Natural killer cell (primary cell): ENCODE results near the gene C9orf153. TPM values are rescaled to one million over a fixed set of nuclear protein-coding genes. Genes with fewer than 3 reads are reported as not detected.

Experiments used
- ATAC-seq, 3 donors: fragments of 150-1000 bp in 2 of 3; fragments of 200-7000 bp in 1 of 3; cut with Tn5 transposase; 1 replicate in 1 of 3; 2 replicates in 2 of 3; pipeline ENCODE4 v1.10.0; 2021; ENCODE audit warnings: mild to moderate bottlenecking in 2 of 3, moderate library complexity in 2 of 3
- DNase-seq, 2 donors: peaks; one replicate each; pipeline versions ENCODE4 v3.0.0 to v3.0.0-alpha.2; 2013 to 2021; ENCODE audit warnings: mixed read lengths in 1 of 2
- H3K27ac ChIP-seq: one replicate; pipeline ENCODE4 v1.5.1; 2013; ENCODE audit warnings: mild to moderate bottlenecking, low read length
- H3K27me3 ChIP-seq: one replicate; pipeline ENCODE4 v1.6.1; 2013; ENCODE audit warnings: low read length; ENCODE audit not compliant: control insufficient read depth, insufficient read depth
- H3K36me3 ChIP-seq: one replicate; pipeline ENCODE4 v1.6.1; 2013; ENCODE audit warnings: low read length; ENCODE audit not compliant: control insufficient read depth, insufficient read depth
- H3K4me1 ChIP-seq: one replicate; pipeline ENCODE4 v1.6.1; 2013; ENCODE audit warnings: low read length; ENCODE audit not compliant: control insufficient read depth, insufficient read depth
- H3K4me3 ChIP-seq: one replicate; pipeline ENCODE4 v1.5.1; 2013; ENCODE audit warnings: low read length
- H3K9me3 ChIP-seq: one replicate; pipeline ENCODE4 v1.6.1; 2013; ENCODE audit warnings: low read length; ENCODE audit not compliant: control insufficient read depth, insufficient read depth
- H3K27ac Mint-ChIP-seq, 2 donors: one replicate each; pipeline ENCODE4 v1.8.0; 2022; ENCODE audit warnings: mild to moderate bottlenecking in 2 of 2, mixed read lengths in 2 of 2, moderate library complexity in 1 of 2
- H3K27me3 Mint-ChIP-seq, 2 donors: one replicate each; pipeline ENCODE4 v1.8.0; 2022; ENCODE audit warnings: low read depth in 2 of 2, mixed read lengths in 2 of 2
- H3K36me3 Mint-ChIP-seq: one replicate; pipeline ENCODE4 v1.8.0; 2022; ENCODE audit warnings: mixed read lengths
- H3K4me1 Mint-ChIP-seq, 2 donors: one replicate each; pipeline ENCODE4 v1.8.0; 2022; ENCODE audit warnings: mixed read lengths in 2 of 2
- H3K4me3 Mint-ChIP-seq: one replicate; pipeline ENCODE4 v1.8.0; 2022; ENCODE audit warnings: mild to moderate bottlenecking, moderate library complexity, mixed read lengths
- H3K9me3 Mint-ChIP-seq, 2 donors: one replicate each; pipeline ENCODE4 v1.8.0; 2022; ENCODE audit warnings: mixed read lengths in 2 of 2
- WGBS: methylation state at CpG from one replicate; pipeline ENCODE4 v1.1.7; 2013; ENCODE audit warnings: missing lambda C conversion rate; ENCODE audit not compliant: insufficient coverage; 5-methylcytosine and 5-hydroxymethylcytosine counted together
- intact Hi-C: fragments of 100-400 bp; cut with micrococcal nuclease; formaldehyde crosslinking; loops from one replicate; pipeline ENCODE4 v1.14.2; 2022
- total RNA-seq, 4 donors: library from RNA; stranded (reverse); fragments of 120-200 nt in 1 of 4; gene quantifications; one replicate each; pipeline versions ENCODE4 v1.2.3 to v1.2.4, GENCODE V29; 2013 to 2022
- TF ChIP-seq, protein P1 (sequence below): fragments of 200-600 bp; IDR thresholded peaks from one replicate; pipeline ENCODE4 v1.8.0; 2022; ENCODE audit warnings: antibody characterized with exemption

Gene C9orf153
- total RNA-seq, result under 1 TPM in 2 of 3 donors, not detected in 1; 0.28 to 0.63 TPM
- total RNA-seq (2013), result 0.50 TPM

- H3K9me3 ChIP-seq, result no peaks in the 10 kb centered on the region
- no peaks in the 10 kb centered on the region for H3K9me3 Mint-ChIP-seq
- peak in 2 of 3 donors; percentile 18 to 27 for ATAC-seq
- no peak within 1 kb of the TSS for H3K27ac Mint-ChIP-seq
- no peaks in the 10 kb centered on the region for H3K27me3 Mint-ChIP-seq
- no peak within 1 kb of the TSS for H3K27ac ChIP-seq
- no peak within 1 kb of the TSS for H3K4me3 Mint-ChIP-seq
- no peaks in the 10 kb centered on the region for H3K27me3 ChIP-seq
- no peak within 1 kb of the TSS for H3K4me3 ChIP-seq
- TF ChIP-seq, protein P1, sequence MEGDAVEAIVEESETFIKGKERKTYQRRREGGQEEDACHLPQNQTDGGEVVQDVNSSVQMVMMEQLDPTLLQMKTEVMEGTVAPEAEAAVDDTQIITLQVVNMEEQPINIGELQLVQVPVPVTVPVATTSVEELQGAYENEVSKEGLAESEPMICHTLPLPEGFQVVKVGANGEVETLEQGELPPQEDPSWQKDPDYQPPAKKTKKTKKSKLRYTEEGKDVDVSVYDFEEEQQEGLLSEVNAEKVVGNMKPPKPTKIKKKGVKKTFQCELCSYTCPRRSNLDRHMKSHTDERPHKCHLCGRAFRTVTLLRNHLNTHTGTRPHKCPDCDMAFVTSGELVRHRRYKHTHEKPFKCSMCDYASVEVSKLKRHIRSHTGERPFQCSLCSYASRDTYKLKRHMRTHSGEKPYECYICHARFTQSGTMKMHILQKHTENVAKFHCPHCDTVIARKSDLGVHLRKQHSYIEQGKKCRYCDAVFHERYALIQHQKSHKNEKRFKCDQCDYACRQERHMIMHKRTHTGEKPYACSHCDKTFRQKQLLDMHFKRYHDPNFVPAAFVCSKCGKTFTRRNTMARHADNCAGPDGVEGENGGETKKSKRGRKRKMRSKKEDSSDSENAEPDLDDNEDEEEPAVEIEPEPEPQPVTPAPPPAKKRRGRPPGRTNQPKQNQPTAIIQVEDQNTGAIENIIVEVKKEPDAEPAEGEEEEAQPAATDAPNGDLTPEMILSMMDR, result no peak
- peaks cover 9% of the 10 kb centered on the region for H3K36me3 ChIP-seq
- peaks cover 4 to 16% of the 10 kb centered on the region in 2 donors for H3K4me1 Mint-ChIP-seq
- no peaks in the 10 kb centered on the region for H3K4me1 ChIP-seq
- peaks cover 8% of the 10 kb centered on the region for H3K36me3 Mint-ChIP-seq
- intact Hi-C loops, result no loop called here
- WGBS, result 83% methylated on average over 8 of the region's 8 CpGs
- DNase-seq, result no peak
Observed at GRCh38 chr9:86259557-86259956, at the start of gene C9orf153. Gene C9orf153 (minus strand): TSS chr9:86259657. CDS start chr9:86229603, 30,054 bp downstream.

DNA sequence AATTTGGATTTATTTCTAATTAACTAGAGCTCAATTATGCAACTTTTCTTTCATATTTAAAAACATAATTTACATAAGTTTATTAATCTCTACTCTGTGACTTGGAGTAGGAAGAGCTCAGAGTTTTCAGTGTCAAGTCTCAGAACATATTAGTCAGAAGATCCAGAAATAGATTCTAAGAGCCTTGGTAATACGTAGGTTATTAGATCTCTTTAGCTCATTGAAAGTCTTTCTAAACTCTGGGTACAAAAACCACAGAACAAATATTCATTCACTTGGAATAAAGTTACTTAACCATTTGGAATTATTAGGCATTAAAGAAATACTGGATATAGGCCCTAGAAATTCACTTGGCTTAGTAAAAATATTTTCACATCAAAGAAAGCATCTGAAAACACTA is 49.2 kb upstream of the C9orf153 start:
- TF ChIP-seq, protein P1, result no peak
- Histone ChIP-seq H3K4me3 (no peak overlapping the region), H3K27me3 (no peaks in the 10 kb centered on the region), H3K9me3 (no peaks in the 10 kb centered on the region), H3K36me3 (peaks cover 83% of the 10 kb centered on the region), H3K4me1 (no peaks in the 10 kb centered on the region), H3K27ac (no peak overlapping the region)
- H3K36me3 Mint-ChIP-seq, result peaks cover 17% of the 10 kb centered on the region
- DNase-seq, result no peak
- no CpG with 5 or more reads among the region's 1 CpG for WGBS
- intact Hi-C loops, result no loop called here
- no peak for ATAC-seq
- peak overlapping the region in 1 of 2 donors; percentile 68 for H3K27ac Mint-ChIP-seq
- peaks cover 15 to 25% of the 10 kb centered on the region in 2 donors for H3K4me1 Mint-ChIP-seq
- H3K27me3 Mint-ChIP-seq, result no peaks in the 10 kb centered on the region
- H3K4me3 Mint-ChIP-seq, result no peak overlapping the region
- H3K9me3 Mint-ChIP-seq, result no peaks in the 10 kb centered on the region

- H3K27me3 Mint-ChIP-seq, result no peaks in the 10 kb centered on the region
- DNase-seq, result no peak
- 54% methylated on average over 2 of the region's 3 CpGs for WGBS
- Histone ChIP-seq H3K27ac (no peak overlapping the region), H3K36me3 (peaks cover 97% of the 10 kb centered on the region), H3K9me3 (no peaks in the 10 kb centered on the region), H3K27me3 (no peaks in the 10 kb centered on the region), H3K4me1 (no peaks in the 10 kb centered on the region), H3K4me3 (no peak overlapping the region)
- ATAC-seq, result no peak
- no peak overlapping the region for H3K4me3 Mint-ChIP-seq
- peaks cover 10 to 25% of the 10 kb centered on the region in 2 donors for H3K4me1 Mint-ChIP-seq
- peak overlapping the region; percentile 43 to 57 for H3K27ac Mint-ChIP-seq
- TF ChIP-seq, protein P1, result no peak
- intact Hi-C loops, result no loop called here
- no peaks in the 10 kb centered on the region for H3K9me3 Mint-ChIP-seq
- peaks cover 21% of the 10 kb centered on the region for H3K36me3 Mint-ChIP-seq
Observed at GRCh38 chr9:86304236-86304730, 44.8 kb upstream of the C9orf153 start.
